Right lobe of liver (tissue), 4 donors: ENCODE results near the gene ALDH8A1.

Experiments used
- POLR2A ChIP-seq: fragments of 450-650 bp; IDR thresholded peaks from one replicate; pipeline ENCODE4 v1.6.1; 2017; ENCODE audit warnings: antibody characterized with exemption, mild to moderate bottlenecking
- TF ChIP-seq, protein P1 (sequence below), 4 donors: fragments of 200-600 bp in 3 of 4; fragments of 450-650 bp in 1 of 4; IDR thresholded peaks; one replicate each; pipeline versions ENCODE4 v1.5.1 to v1.8.0; 2016 to 2022; ENCODE audit warnings: antibody characterized with exemption in 4 of 4, mild to moderate bottlenecking in 2 of 4
- donor health status: DM: no; HTN: no; CAD: no.
- donor health status: DM: no; HTN: no; CAD: no.
- donor health status: DM: no; HTN: yes; CAD: no.

DNA sequence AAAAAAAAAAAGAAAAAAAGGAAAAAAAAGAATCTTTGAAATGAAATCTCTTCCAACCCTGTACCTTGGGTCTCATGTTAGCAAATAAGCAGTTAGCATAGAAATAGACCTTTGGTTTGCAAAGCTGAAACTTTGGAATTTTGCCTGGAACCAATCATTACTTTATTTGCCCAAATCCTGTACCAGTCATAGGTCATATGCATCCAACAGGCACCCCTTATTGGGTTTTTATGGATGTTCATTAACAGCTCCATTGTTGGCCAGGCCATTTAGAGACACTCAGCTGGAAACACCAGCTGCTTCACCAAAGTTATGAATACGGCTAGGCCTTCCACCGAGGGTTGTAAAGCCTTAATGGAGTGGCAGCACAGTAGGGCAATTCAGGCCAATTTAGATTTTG is 53.0 kb downstream of the ALDH8A1 start:
- TF ChIP-seq, protein P1, sequence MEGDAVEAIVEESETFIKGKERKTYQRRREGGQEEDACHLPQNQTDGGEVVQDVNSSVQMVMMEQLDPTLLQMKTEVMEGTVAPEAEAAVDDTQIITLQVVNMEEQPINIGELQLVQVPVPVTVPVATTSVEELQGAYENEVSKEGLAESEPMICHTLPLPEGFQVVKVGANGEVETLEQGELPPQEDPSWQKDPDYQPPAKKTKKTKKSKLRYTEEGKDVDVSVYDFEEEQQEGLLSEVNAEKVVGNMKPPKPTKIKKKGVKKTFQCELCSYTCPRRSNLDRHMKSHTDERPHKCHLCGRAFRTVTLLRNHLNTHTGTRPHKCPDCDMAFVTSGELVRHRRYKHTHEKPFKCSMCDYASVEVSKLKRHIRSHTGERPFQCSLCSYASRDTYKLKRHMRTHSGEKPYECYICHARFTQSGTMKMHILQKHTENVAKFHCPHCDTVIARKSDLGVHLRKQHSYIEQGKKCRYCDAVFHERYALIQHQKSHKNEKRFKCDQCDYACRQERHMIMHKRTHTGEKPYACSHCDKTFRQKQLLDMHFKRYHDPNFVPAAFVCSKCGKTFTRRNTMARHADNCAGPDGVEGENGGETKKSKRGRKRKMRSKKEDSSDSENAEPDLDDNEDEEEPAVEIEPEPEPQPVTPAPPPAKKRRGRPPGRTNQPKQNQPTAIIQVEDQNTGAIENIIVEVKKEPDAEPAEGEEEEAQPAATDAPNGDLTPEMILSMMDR (IDR thresholded peaks at IDR 0.05), result no peak
- TF ChIP-seq POLR2A, result no peak
